ENCODE measurements around the gene NID1. TPM values are rescaled to one million over a fixed set of nuclear protein-coding genes. Genes with fewer than 3 reads are reported as not detected.

The NID1 gene
- total RNA-seq, 2 donors from 2014 or later: 95.1 to 112 TPM

DNA sequence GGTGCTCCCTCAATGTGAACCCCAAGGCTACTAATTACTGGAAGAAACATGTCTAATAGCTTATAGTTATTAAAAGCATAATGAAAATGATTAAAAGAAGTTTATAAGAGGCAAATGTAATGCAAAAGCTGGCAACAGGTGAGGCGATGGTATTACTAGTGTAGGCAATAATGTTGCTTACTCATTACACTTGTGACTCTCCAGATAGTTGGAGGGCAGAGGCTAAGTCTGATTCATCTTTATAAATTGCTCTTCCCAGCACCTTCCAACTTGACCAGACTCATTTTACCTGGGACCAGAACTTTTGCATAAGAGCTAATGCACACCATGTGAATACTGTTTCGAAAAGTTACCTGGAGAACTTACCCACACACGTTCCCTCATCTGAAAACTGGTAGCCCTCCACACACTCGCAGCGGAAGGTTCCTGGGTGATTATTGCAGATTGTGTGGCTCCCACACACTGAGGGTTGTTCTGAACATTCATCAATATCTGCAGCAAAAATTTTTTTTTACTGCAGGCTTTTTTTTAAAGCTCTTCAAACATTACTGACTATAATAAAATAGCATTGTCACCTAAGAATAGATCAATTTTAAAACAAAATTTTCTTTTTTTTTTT lies 48.0 kb downstream of the NID1 start:
- no peaks in the 10 kb centered on the region for H3K27me3 ChIP-seq
- H3K4me1 ChIP-seq: peaks cover 0 to 27% of the 10 kb centered on the region in 2 donors
- no peak for TF ChIP-seq CTCF (IDR thresholded peaks at IDR 0.05)
- no peak for DNase-seq (ENCODE audit: low spot score)
- H3K9me3 ChIP-seq: no peaks in the 10 kb centered on the region
- H3K27ac ChIP-seq: peak overlapping the region; percentile 82 to 91
- peaks cover 84% of the 10 kb centered on the region for H3K36me3 ChIP-seq
- H3K4me3 ChIP-seq: no peak overlapping the region

GRCh38 chr1:236016083-236016482 lies 48.8 kb downstream of the NID1 start:
- H3K27me3 ChIP-seq: no peaks in the 10 kb centered on the region
- peaks cover 0 to 26% of the 10 kb centered on the region in 2 donors for H3K4me1 ChIP-seq
- peak; percentile 81 for DNase-seq (ENCODE audit: low spot score)
- TF ChIP-seq CTCF (IDR thresholded peaks at IDR 0.05): no peak
- no peaks in the 10 kb centered on the region for H3K9me3 ChIP-seq
- H3K36me3 ChIP-seq: peaks cover 84% of the 10 kb centered on the region
- H3K4me3 ChIP-seq: no peak overlapping the region
- peak overlapping the region; percentile 82 to 91 for H3K27ac ChIP-seq

DNA sequence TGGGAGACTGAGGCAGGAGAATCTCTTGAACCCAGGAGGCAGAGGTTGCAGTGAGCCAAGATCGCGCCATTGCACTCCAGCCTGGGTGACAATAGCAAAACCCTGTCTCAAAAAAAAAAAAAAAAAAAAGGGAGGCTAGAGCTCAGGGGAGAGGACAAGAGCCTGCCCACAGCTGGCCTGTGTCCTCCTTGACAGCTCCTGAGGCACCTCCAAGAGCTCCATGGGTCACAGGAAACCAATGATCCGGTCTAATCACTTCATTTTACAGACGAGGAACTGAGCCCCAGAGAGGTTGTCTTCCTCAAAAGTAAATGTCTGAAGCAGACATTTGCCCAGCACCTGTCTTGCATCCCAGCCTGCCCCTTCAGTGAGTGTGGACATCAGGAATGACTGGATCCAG lies 49.4 kb downstream of the NID1 start:
- Histone ChIP-seq H3K36me3 (peaks cover 84% of the 10 kb centered on the region), H3K9me3 (no peaks in the 10 kb centered on the region), H3K27me3 (no peaks in the 10 kb centered on the region), H3K27ac (peak overlapping the region; percentile 82 to 91), H3K4me3 (no peak overlapping the region), H3K4me1 (peaks cover 0 to 22% of the 10 kb centered on the region in 2 donors)
- DNase-seq (ENCODE audit: low spot score): no peak
- no peak for TF ChIP-seq CTCF (IDR thresholded peaks at IDR 0.05)

- Histone ChIP-seq H3K4me1 (peaks cover 0 to 22% of the 10 kb centered on the region in 2 donors), H3K27me3 (no peaks in the 10 kb centered on the region), H3K9me3 (no peaks in the 10 kb centered on the region), H3K36me3 (peaks cover 92% of the 10 kb centered on the region), H3K27ac (peak overlapping the region in 1 of 2 donors; percentile 82), H3K4me3 (no peak overlapping the region)
- no peak for TF ChIP-seq CTCF (IDR thresholded peaks at IDR 0.05)
- DNase-seq (ENCODE audit: low spot score): no peak
These were observed 51.6 kb downstream of the NID1 start for GRCh38 chr1:236013330-236013729.

DNA sequence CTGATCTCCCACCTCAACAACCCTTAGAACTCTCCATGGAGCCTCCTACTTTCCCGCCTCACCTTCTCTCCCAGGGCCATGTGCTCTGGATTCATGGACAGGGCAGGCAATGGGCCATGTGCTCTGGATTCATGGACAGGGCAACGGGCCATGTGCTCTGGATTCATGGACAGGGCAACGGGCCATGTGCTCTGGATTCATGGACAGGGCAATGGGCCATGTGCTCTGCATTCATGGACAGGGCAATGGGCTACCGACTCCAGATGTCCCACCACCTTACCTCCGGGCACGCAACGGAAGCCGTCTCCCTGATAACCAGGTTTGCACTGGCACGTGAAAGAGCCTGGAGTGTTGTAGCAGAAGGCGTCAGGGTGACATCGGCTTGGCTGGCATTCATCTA lies 53.2 kb downstream of the NID1 start:
- no peak for DNase-seq (ENCODE audit: low spot score)
- Histone ChIP-seq H3K4me1 (peaks cover 0 to 22% of the 10 kb centered on the region in 2 donors), H3K4me3 (no peak overlapping the region), H3K27ac (peak overlapping the region; percentile 53 to 65), H3K9me3 (no peaks in the 10 kb centered on the region), H3K27me3 (no peaks in the 10 kb centered on the region), H3K36me3 (peaks cover 95% of the 10 kb centered on the region)
- TF ChIP-seq CTCF (IDR thresholded peaks at IDR 0.05): no peak

DNA sequence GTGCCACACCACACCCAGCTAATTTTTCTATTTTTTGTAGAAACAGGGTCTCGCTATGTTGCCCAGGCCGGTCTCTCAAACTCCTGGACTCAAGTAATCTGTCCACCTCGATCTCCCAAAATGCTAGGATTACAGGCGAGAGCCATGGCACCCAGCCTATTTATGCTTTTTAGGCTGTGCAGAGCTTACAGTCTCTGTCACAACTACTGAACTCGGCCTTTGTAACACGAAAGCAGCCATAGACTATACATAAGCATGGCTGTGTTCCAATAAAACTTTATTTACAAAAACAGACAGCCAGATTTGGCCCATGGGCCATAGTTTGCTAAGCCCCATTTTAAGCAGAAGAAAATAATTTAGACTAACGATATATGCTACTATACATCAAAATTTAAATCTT lies 54.4 kb downstream of the NID1 start:
- no peak overlapping the region for H3K4me3 ChIP-seq
- H3K27me3 ChIP-seq: no peaks in the 10 kb centered on the region
- H3K27ac ChIP-seq: peak overlapping the region; percentile 65 to 67
- TF ChIP-seq CTCF (IDR thresholded peaks at IDR 0.05): no peak
- no peak for DNase-seq (ENCODE audit: low spot score)
- H3K36me3 ChIP-seq: peaks cover 87% of the 10 kb centered on the region
- H3K9me3 ChIP-seq: no peaks in the 10 kb centered on the region
- peaks cover 0 to 16% of the 10 kb centered on the region in 2 donors for H3K4me1 ChIP-seq

All from right atrium auricular region (tissue), 2 donors.